ENCODE results near the gene DSCAM.
"Not testable (repeated sequence)": the region's sequence is repeated elsewhere in the genome, so short reads cannot be mapped to it uniquely, and the experiment has no call there.

The DSCAM gene

DNA sequence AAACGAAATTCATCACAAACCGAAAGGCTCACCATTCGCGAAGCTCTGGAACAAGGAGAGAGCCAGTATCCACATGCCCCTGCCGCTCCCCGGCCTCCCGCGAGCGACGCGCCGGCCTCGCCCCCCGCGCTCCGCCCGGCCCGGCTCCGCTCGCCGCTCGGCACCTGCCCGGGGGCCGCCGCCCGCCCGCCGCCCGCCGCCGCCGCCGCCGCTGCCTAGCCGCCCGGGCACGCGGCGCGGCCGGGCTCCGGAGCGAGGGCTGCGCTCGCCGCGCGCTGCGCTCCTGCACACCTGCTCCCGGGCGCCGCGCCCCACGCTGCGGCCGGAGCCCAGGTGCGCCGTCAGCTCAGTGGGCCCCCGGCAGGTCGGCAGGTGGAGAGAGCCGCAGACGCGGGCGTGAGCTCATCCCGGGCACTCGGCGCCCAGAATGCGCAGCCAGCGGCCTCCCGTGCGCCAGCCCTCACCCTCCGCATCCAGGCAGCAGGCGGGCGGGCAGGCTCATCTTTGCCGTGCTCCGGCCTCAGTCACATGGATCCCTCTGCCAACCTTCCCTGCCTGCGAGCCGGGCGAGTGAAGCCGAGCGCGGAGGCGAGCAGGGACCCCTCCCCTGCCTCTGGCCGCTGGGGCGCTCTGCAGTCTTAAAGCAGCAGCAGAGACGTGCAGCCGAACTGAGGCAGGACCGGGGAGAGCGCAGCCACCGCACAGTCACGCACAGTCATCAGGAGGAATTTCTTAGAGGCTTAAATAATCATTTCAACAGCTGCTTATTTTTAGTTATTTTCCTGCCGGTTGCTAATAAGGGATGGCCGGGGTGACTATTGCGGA, at the start of gene DSCAM:
Gene DSCAM, minus strand, starts transcription at position 572 of the 825 bp plus-strand sequence. Its CDS starts 497 bp downstream, at position 75.
- DNase-seq = no peak

GRCh38 chr21:40895697-40896096, 48.7 kb upstream of the DSCAM start:
- DNase-seq = not testable (repeated sequence)

DNA sequence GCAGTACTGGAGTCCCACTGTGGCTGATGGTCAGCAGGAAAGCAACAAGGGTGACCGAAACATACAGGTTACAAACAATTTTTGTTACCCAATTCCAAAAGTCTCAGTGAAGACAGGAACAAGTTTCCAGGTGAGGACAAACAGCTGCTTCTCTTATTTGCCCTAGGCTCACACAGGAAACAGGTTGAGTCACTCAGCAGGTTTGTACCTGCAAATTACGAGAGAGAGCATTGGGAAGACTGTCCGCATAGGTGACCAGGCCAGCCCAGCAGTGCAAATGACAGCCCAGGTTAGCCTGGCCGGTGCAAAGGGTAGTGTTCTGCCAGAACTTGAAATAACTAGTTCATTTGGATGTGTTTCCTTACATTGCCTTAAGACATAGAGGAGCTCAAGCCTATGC, 40.0 kb upstream of the DSCAM start:
- no peak for DNase-seq

GRCh38 chr21:40886006-40886405, 39.0 kb upstream of the DSCAM start:
- no peak for DNase-seq

DNA sequence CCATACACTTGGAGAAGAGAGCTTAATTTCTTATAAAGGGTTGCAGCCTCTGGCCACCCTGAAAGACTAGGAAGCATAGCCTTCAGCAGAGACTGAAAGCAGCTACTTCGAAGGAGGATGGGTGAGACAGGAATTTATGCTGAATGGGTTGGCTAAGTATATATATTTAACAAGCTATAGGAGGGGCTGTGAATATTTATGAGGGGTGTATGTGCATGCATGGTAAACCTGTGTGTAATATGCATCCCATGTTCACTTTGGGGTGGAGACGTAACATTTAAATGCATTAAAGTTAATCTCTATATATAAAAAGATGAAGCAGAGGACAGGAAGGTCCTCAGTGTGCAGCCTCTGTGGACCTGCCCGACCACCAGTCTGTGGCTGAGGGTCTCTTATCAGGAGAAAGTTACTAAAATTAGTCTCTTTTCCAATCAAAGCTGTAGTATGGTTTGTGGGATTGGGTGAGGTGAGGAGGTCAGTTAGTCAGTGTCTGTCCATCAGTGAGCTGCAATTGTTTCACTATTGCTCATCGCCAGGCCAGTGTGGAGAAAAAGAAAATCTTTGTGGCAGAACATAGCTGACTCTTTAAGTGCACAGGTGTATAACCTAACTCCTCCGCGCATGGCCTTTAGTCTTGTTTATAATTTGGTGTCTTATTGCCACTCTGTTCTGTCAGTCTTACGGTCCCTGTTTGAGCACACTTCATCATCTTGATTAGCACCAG, 35.4 kb upstream of the DSCAM start:
- DNase-seq = no peak

DNA sequence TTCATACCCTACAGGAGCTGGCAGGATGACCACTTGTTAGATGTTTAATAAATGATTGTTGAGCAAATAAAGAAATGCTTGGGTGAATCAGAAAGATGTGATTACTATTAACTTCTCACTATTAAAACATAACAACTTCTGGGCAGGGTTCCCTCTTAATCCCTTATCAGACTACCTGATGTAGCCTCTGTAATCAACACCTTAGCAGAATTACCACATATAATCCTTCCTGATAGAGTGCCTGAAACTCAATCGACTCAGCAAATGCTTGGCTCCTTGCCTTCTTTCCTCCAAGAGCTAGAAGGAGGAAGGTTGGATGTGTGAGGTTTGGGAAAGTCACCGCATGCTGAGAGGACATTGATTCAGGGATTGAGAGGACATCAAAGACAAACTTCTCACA, 34.8 kb upstream of the DSCAM start:
- no peak for DNase-seq

- no peak for DNase-seq
Measured at GRCh38 chr21:40871099-40871498, 24.1 kb upstream of the DSCAM start.

DNA sequence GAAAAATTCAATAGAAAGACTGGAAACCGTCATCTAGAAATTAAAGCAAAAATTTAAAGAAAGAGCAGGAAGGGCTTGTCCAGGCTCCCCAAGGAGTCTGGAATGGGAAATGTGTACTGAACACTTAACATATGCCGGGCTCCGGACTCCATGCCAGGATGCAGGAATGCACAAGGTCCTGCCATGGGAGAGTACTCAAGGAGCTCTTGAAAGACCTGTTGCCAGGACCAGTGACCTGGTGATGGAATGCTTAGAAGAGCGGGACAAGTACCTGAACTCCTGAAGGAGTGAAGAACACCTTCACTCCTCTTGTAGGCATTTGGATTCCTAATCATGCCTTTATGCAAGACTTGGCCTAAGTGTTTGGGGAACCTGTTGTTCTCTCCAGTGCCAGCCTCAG, 16.9 kb upstream of the DSCAM start:
- no peak for DNase-seq

DNA sequence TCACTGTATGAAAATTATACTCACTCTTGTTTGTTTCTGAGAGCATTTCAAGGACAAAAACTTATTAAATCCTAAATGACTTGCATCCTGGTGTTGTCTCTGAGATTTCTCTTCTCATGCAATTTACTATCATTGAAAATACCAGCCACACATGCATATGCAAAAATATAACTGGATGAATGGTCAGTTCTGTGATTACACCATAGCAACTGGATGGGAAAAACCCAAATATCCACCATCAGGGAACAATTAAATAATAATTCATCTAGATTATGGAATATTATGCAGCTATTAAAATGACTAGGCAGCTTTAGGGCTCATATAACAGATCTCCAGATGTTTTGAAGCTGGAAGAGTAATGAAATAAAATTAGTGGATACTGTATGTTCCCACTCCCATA, 11.6 kb upstream of the DSCAM start:
- DNase-seq = no peak

DNA sequence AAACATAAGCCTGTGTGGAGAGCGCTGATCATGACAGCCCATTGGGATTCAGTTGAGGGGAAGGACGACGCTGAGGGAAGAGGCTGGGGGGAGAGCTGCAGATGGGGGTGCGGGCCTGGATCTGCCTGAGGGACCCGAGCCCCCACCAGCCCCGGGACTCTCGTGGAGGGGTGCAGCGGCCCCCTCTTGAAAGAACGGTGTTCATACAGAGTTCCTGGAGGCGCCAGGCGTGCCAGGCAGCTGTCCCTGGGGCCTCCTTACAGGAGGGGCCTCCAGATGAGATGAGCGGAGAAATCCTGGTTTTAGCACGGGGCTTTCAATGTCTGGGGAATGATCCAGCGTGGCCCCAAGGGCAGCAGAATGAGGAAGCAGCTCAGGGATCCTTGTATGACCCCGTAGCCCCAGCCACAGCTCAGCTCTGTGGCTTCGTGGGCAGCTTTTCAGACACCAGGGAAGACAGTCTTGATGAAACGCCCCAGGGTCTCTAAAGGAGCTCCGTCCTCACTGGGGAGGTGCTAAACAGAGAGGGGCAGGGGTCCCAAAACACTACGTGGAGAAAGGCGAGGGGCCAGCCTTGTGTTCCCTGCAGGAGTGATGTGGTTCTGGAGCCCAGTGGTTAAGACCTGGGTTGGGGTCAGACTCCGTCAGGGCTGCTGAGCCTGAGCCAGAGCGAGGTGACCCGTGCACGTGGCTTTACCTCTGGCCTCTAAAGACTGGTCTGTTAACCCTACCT, 7.2 kb upstream of the DSCAM start:
- no peak for DNase-seq

DNA sequence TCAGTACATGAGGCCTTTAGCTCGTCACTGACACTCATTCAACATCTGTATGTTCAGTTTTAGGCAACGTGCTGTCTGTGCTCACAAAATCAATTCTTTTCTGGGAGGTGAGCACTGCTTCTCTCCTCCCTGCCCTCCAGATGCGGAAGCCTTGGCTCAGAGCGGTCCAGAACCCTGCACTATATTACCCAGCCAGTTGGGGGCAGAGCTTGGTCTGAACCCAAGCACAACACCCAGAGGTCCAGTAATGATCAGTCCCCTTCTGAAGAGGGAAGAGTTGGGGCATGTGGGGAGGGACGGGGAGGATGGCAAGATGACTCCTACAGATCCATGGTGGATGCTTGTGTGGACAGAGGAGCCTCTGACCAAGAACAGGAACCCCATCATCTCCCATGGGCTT, 5.6 kb upstream of the DSCAM start:
- DNase-seq = no peak

DNA sequence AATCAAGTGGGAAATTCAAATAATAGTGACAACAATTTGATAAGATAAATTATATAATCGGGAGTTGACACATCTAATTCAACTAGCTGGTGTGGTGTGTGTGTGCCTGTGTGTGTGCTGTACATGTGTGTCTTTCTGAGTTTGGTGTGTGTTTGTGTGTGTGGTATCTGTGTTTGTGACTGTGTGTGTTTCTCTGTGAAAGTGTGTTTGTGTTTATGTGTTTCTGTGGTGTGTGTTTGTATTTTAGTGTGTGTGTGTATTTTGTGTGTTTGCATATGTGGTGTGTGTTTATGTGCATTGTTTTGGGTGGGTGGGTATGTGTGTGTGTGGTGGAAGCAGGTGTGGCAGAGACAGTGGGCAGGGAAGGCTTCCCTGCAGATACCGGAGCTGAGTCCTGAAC, 4.8 kb upstream of the DSCAM start:
- no peak for DNase-seq

GRCh38 chr21:40850071-40850470, 3.1 kb upstream of the DSCAM start:
- DNase-seq = no peak

DNA sequence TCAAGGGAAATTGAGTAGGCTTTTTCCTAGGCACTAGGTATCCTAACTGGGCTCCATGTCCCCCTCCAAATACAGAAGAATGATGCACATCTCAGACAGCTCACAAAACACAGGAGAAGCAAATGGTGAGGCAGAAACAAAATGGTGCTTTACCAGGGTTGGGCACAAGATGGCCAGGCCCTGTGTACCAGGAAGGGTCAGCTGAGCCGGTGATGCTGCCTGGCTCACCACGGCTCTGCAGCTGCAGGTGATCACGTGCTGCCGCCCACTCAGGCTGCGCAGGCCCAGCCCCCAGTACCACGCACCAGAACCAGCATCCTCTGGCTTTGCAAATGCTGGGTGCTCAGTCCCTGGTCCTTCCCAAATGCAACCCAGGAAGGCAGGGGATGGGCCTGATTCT, 993 bp upstream of the DSCAM start:
- no peak for DNase-seq

DNA sequence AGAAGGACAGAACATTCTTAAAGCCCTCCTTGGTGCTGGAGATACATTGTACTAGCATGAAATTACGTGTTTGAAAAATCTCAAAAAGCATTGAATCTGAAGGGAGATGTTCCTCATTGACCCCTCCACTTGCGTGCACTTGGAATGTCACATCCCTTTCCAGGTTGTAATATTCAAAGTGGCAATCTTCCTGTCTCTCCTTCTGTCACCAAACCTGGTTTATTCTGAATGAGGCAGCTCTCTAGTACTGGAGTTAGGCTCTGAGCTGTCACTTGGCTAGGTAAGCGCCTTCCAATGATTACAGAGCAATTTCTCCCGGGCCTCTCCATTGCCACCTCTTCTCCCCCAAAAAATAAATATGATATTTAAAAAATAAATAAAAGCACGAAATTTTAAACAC, 855 bp downstream of the DSCAM start:
- DNase-seq = no peak

GRCh38 chr21:40845441-40845995, 1.4 kb downstream of the DSCAM start:
- no peak for DNase-seq

DNA sequence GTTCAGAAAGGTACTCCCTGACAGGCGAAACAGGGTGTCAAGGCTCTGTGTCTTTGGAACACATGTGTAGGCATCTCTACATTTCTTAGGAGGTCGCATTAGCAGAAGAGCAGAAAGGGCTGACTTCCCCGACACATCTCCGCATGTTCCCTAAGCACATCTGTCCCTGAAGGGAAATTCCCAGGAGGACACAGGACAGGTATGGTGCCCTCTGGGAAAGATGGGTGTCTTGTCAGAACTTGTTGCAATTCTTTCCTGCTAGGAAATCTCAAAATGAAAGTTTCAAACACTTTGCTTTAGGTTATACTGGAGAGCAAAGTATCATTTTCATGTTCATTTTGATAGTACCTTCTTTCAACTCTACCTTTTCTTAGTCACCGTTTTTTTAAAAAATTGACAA, 2.0 kb downstream of the DSCAM start:
- no peak for DNase-seq

GRCh38 chr21:40842197-40842552, 4.8 kb downstream of the DSCAM start:
- no peak for DNase-seq

DNA sequence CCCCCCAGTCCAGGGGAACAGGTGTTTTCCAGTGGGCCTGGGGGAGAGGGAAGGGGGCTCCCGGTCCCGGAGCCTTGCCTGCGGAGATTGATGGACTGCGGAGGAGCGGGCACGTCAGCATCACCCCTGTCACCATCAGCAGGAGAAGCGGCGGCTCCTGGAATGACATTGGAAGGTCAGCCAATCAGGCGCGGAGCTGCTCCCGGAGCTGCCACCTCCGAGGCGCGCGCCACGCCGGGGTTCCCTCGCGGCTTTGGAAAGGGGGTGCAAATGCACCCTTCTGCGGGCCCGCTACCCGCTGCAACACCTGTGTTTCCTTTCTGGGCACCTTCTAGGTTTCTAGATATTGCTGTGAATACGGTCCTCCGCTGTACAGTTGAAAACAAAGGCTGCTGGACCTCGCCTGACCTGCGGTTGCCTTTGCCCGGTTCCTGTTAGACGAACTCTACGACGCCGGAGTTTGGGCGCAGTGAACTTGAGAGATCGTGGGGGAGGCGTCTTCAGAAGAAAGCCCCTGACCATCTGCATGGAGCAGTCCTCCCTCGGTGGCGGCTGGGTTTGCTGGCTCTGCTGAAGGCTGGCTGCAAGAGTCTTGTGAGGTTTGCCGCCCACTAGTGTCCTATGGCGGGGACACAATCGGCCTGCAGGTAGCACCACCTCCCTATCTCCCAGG, 5.3 kb downstream of the DSCAM start:
- no peak for DNase-seq

DNA sequence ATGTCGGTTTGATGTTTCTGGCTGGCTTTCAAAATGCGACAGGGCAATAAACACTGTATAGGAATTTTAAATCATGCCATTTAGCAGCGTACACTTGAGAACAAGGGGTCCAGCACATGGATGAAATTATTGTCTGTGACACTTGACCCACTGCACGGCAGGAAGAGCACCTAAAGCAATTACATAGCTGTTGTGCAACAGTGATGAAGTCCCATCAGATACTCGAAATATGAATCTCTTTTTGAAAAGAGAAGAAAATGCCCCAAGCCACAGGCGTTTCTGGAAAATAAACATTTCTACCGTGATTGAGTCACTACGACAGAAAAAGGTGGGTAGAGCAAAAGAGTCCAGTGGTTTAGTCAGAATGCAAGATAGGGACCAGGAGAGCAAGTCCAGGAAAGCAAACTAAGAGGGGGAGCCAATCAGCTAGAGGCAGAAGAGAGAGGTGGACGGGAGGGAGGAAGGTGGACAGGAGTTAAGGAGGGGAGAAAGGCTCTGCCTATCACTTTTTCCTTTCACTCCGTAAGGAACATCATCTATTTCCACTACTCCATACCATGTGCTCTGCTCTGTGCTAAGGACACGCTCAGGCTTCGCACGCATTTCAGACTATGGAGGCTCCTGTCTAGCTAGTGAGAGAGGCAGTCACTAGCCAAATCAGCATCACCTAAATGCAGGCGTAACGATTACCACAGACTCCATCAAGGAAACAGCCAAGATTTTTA, 6.4 kb downstream of the DSCAM start:
- DNase-seq = no peak

DNA sequence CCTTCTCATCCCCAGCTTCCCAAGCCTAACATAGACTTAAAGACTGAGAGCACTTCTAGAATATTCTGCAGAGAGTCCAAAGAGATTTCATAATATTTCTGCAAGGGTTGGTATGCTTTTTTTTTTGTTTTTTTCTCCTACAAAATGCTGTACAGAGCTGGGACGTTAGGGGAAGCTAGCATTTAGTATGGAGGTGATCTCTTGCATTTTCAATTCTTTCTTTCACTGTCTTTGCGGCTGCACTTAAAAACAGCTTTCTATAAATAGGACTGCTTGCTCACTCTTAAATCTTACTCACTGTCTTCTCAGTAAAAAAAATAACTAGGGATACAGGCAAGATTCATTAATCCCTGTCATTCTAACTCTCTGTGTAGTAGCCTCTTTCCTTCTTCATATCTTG, 7.4 kb downstream of the DSCAM start:
- no peak for DNase-seq

DNA sequence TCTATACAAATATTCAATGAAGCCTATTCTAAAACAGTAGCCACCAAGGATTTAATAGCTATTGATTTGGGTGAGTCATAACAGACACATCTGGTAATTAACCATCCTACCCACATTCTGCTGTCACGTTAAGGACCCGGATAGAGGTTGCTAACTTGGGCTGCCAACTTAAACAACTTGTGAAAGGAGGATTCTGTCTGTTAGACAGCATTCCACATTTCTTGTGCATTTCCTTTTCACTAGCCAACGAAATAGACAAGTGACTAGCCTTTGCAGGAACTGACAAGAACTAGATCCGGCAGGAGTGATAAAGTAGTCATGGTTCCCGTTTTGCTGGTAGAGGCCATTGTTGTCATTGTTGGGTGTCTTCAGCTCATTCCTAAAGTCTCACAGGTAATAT, 9.5 kb downstream of the DSCAM start:
- no peak for DNase-seq
